Panc1 (cell line): ENCODE measurements around the gene C10orf88. TPM values are rescaled to one million over a fixed set of nuclear protein-coding genes. Genes with fewer than 3 reads are reported as not detected.

Experiments
- ATAC-seq: fragments of 200-7000 bp; cut with Tn5 transposase; 2 replicates; pipeline ENCODE4 v1.9.1; 2020; ENCODE audit warnings: mild to moderate bottlenecking, moderate library complexity
- BruUV-seq: library from RNA; stranded (reverse); fragments of 400-500 nt; replicated peaks from 2 replicates; lab custom pipeline; 2021; lab: Mats Ljungman, UMichigan
- CTCF ChIA-PET: fragments of 300-600 bp; sonication (Branson Sonifier 250); formaldehyde crosslinking; loops from one replicate; lab custom pipeline; 2022; ENCODE audit warnings: antibody characterized with exemption; lab: Charles Lee
- POLR2A ChIA-PET: fragments of 300-600 bp; sonication (Branson Sonifier 250); formaldehyde crosslinking; loops from one replicate; lab custom pipeline; 2022; ENCODE audit warnings: antibody characterized with exemption; lab: Charles Lee
- DNase-seq: peaks from one replicate; pipeline ENCODE4 v3.0.0-alpha.2; 2010; ENCODE audit warnings: low read depth, low spot score
- H3K27ac ChIP-seq: 2 replicates; pipeline ENCODE4 v1.5.1; 2011; ENCODE audit warnings: mild to moderate bottlenecking, low read length, inconsistent platforms
- H3K27me3 ChIP-seq: fragments of 200-500 bp; sonication (Bioruptor generic); 2 replicates; pipeline ENCODE4 v1.6.0; 2014; ENCODE audit warnings: low read length, inconsistent platforms; ENCODE audit not compliant: control insufficient read depth, insufficient read depth
- H3K36me3 ChIP-seq: fragments of 200-500 bp; sonication (Bioruptor generic); 2 replicates; pipeline ENCODE4 v1.5.1; 2014; ENCODE audit warnings: inconsistent platforms, mild to moderate bottlenecking, low read length, moderate library complexity; ENCODE audit not compliant: control insufficient read depth, insufficient read depth
- H3K4me1 ChIP-seq: 2 replicates; pipeline ENCODE4 v1.5.1; 2011; ENCODE audit warnings: inconsistent platforms, mild to moderate bottlenecking, low read length, moderate library complexity; ENCODE audit not compliant: control insufficient read depth, insufficient read depth
- H3K4me3 ChIP-seq, 2 experiments: 2 replicates each; pipeline ENCODE4 v1.5.1; 2011 to 2012; ENCODE audit warnings: low read depth in 2 of 2, low read length in 2 of 2, mild to moderate bottlenecking in 2 of 2, inconsistent platforms in 1 of 2, moderate library complexity in 1 of 2
- H3K9me3 ChIP-seq: fragments of 200-500 bp; sonication (Bioruptor generic); 2 replicates; pipeline ENCODE4 v1.5.1; 2014; ENCODE audit warnings: low read depth, mild to moderate bottlenecking, inconsistent platforms, low read length, moderate library complexity; ENCODE audit not compliant: control insufficient read depth, insufficient read depth
- CTCF ChIP-seq: fragments of 450-650 bp; IDR thresholded peaks from 2 replicates; pipeline ENCODE4 v1.5.1; 2017; ENCODE audit warnings: mild to moderate bottlenecking
- POLR2AphosphoS5 ChIP-seq: IDR thresholded peaks from 2 replicates; pipeline ENCODE4 v1.6.1; 2012; ENCODE audit warnings: mild to moderate bottlenecking, low read depth, low read length, moderate library complexity
- SIN3A ChIP-seq: IDR thresholded peaks from 2 replicates; pipeline ENCODE4 v1.6.1; 2012; ENCODE audit warnings: low read depth, mild to moderate bottlenecking, low read length, moderate library complexity, borderline replicate concordance; ENCODE audit not compliant: insufficient read depth
- TCF7L2 ChIP-seq: IDR thresholded peaks from 2 replicates; pipeline ENCODE4 v1.6.1; 2011; ENCODE audit warnings: mild to moderate bottlenecking, low read depth, low read length, inconsistent platforms
- in situ Hi-C: cut with HindIII; loops from 2 replicates; pipeline ENCODE4 v1.10.0; 2016; ENCODE audit warnings: low sequenced_read_pairs, low pct_unique_long_range_greater_than_20kb
- intact Hi-C: fragments of 100-400 bp; cut with micrococcal nuclease; formaldehyde crosslinking; loops from one replicate; pipeline ENCODE4 v1.10.0; 2022; ENCODE audit not compliant: unreplicated experiment
- total RNA-seq: library from RNA; stranded (reverse); gene quantifications from one replicate; pipeline ENCODE4 v1.2.1, GENCODE V29; 2021; ENCODE audit not compliant: unreplicated experiment
- TF ChIP-seq, protein P1 (sequence below), 2 experiments: IDR thresholded peaks; 2 replicates each; pipeline ENCODE4 v1.6.1; 2011 to 2012; ENCODE audit warnings: low read depth in 2 of 2, control low read depth in 1 of 2, low read length in 1 of 2, mild to moderate bottlenecking in 1 of 2, moderate library complexity in 1 of 2; ENCODE audit not compliant: insufficient read depth in 1 of 2

The C10orf88 gene
- total RNA-seq, 1 experiment from 2014 or later, result 21.7 TPM

DNA sequence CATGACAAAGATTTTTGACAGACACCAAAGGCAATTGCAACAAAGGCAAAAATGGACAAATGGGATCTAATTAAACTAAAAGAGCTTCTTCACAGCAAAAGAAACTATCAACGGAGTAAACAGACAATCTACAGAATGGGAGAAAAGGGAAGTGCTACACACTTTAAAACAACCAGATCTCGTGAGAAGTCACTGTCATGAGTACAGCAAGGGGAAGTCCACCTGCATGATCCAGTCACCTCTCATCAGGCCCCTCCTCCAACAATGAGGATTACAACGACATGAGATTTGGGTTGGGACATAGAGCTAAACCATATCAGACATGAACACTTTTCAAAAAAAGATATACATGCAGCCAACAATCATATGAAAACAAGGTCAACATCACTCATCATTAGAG lies 14.7 kb upstream of the C10orf88 start:
- BruUV-seq, result TSS peak; percentile 7
- Histone ChIP-seq H3K27me3 (no peaks in the 10 kb centered on the region), H3K9me3 (peaks cover 5% of the 10 kb centered on the region; the same call in 1 of the 2 replicates), H3K4me3 (no peak overlapping the region), H3K4me1 (no peaks in the 10 kb centered on the region), H3K27ac (no peak overlapping the region), H3K36me3 (no peaks in the 10 kb centered on the region)
- ChIA-PET CTCF (no interaction called here), POLR2A (no interaction called here)
- ATAC-seq (no peak), DNase-seq (no peak)
- TF ChIP-seq, protein P1, sequence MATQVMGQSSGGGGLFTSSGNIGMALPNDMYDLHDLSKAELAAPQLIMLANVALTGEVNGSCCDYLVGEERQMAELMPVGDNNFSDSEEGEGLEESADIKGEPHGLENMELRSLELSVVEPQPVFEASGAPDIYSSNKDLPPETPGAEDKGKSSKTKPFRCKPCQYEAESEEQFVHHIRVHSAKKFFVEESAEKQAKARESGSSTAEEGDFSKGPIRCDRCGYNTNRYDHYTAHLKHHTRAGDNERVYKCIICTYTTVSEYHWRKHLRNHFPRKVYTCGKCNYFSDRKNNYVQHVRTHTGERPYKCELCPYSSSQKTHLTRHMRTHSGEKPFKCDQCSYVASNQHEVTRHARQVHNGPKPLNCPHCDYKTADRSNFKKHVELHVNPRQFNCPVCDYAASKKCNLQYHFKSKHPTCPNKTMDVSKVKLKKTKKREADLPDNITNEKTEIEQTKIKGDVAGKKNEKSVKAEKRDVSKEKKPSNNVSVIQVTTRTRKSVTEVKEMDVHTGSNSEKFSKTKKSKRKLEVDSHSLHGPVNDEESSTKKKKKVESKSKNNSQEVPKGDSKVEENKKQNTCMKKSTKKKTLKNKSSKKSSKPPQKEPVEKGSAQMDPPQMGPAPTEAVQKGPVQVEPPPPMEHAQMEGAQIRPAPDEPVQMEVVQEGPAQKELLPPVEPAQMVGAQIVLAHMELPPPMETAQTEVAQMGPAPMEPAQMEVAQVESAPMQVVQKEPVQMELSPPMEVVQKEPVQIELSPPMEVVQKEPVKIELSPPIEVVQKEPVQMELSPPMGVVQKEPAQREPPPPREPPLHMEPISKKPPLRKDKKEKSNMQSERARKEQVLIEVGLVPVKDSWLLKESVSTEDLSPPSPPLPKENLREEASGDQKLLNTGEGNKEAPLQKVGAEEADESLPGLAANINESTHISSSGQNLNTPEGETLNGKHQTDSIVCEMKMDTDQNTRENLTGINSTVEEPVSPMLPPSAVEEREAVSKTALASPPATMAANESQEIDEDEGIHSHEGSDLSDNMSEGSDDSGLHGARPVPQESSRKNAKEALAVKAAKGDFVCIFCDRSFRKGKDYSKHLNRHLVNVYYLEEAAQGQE (IDR thresholded peaks at IDR 0.05; ENCODE audit: insufficient read depth in 1 of 2, low read depth in 2 of 2, low read length in 1 of 2), result no peak
- TF ChIP-seq TCF7L2, result no peak
- no peak for TF ChIP-seq POLR2AphosphoS5
- no peak for TF ChIP-seq SIN3A
- TF ChIP-seq CTCF, result no peak
- intact Hi-C loops, result no loop called here
- in situ Hi-C loops, result no loop called here

DNA sequence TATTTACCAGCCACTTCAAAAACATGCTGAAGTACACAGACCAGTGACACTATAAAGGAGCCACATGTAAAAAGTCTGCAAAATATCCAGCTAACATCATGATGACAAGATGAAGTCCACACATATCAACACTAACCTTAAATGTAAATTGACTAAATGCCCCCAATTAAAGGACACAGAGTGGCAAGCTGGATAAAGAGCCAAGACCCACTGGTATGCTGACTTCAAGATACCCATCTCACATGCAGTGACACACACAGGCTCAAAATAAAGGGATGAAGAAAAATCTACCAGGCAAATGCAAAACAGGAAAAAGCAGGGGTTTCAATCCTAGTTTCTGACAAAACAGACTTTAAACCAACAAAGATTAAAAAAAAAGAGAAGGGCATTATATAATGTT lies 12.9 kb upstream of the C10orf88 start:
- no peak overlapping the region for H3K4me3 ChIP-seq
- TF ChIP-seq, protein P1 (IDR thresholded peaks at IDR 0.05; ENCODE audit: insufficient read depth in 1 of 2, low read depth in 2 of 2, low read length in 1 of 2), result no peak
- TF ChIP-seq POLR2AphosphoS5, result no peak
- no peak for ATAC-seq
- in situ Hi-C loops (no loop called here), intact Hi-C loops (no loop called here)
- peaks cover 7% of the 10 kb centered on the region; the same call in 1 of the 2 replicates for H3K9me3 ChIP-seq
- H3K36me3 ChIP-seq, result no peaks in the 10 kb centered on the region
- BruUV-seq, result no TSS peak
- POLR2A ChIA-PET, result no interaction called here
- no peaks in the 10 kb centered on the region for H3K4me1 ChIP-seq
- no peak overlapping the region for H3K27ac ChIP-seq
- no peak for DNase-seq
- no peaks in the 10 kb centered on the region for H3K27me3 ChIP-seq
- CTCF ChIA-PET, result no interaction called here
